Stimulated activated CD4-positive, alpha-beta T cell treated with anti-CD3 and anti-CD28 coated beads, TNF-alpha, amount 100 ng/mL, for 1 hour (primary cell): ENCODE data around the gene PCDHA2.
"Not testable (repeated sequence)": the region's sequence is repeated elsewhere in the genome, so short reads cannot be mapped to it uniquely, and the experiment has no call there.

ENCODE experiments used
- DNase-seq, 3 donors: peaks; one replicate each; pipeline ENCODE4 v3.0.0-alpha.2; 2020; ENCODE audit warnings: low read depth in 3 of 3, low spot score in 1 of 3

PCDHA2 gene

GRCh38 chr5:140808889-140809291, 14.2 kb downstream of the PCDHA2 start:
- no peak for DNase-seq

GRCh38 chr5:140821375-140822280, 27.0 kb downstream of the PCDHA2 start, which contains the start of gene PCDHA5:
TSS of gene PCDHA5 (plus strand) at chr5:140821613.
- no peak for DNase-seq

- DNase-seq, result no peak
These were observed 27.6 kb downstream of the PCDHA2 start for GRCh38 chr5:140822281-140822629.

- DNase-seq, result not testable (repeated sequence)
These were observed 28.3 kb downstream of the PCDHA2 start for GRCh38 chr5:140822969-140823368.

GRCh38 chr5:140823475-140823874, 28.8 kb downstream of the PCDHA2 start:
- DNase-seq, result no peak

- no peak for DNase-seq
These were observed 33.2 kb downstream of the PCDHA2 start, which contains the start of gene PCDHA6 for GRCh38 chr5:140827704-140828361. TSS of gene PCDHA6 (plus strand) at chr5:140827960. CDS start at chr5:140828092, 132 bp downstream.

GRCh38 chr5:140828362-140828737, 33.7 kb downstream of the PCDHA2 start:
- no peak for DNase-seq

- not testable (repeated sequence) for DNase-seq
These were observed 35.2 kb downstream of the PCDHA2 start for GRCh38 chr5:140829511-140830501.

- DNase-seq, result no peak
These were observed 39.3 kb downstream of the PCDHA2 start, which contains the start of gene PCDHA7 for GRCh38 chr5:140833993-140834392. TSS of gene PCDHA7 (plus strand) at chr5:140834269. CDS start at chr5:140834384, 115 bp downstream.

- DNase-seq, result not testable (repeated sequence)
These were observed 39.9 kb downstream of the PCDHA2 start for GRCh38 chr5:140834439-140835008.

- no peak for DNase-seq
These were observed 41.2 kb downstream of the PCDHA2 start for GRCh38 chr5:140835622-140836510.

GRCh38 chr5:140840978-140841962, 46.6 kb downstream of the PCDHA2 start, which contains the start of gene PCDHA8:
TSS of gene PCDHA8 (plus strand) at chr5:140841187. CDS start at chr5:140841322, 135 bp downstream.
- no peak for DNase-seq

GRCh38 chr5:140842798-140843733, 48.4 kb downstream of the PCDHA2 start:
- no peak for DNase-seq
